Pericardium fibroblast (primary cell): ENCODE results near the gene SPINK7. TPM values are rescaled to one million over a fixed set of nuclear protein-coding genes. Genes with fewer than 3 reads are reported as not detected.

Experiments
- total RNA-seq: library from RNA; depleted of rRNA; stranded (reverse); fragments of >200 nt; gene quantifications from 2 replicates; pipeline ENCODE4 v1.2.3, GENCODE V29; 2015

The SPINK7 gene
- total RNA-seq, result not detected in 2 replicates

GRCh38 chr5:148312153-148312552 is at the start of gene SPINK7:
Gene SPINK7, plus strand, starts transcription at chr5:148312423. Its CDS starts 61 bp downstream, at chr5:148312484.

GRCh38 chr5:148268566-148268965 is 43.7 kb upstream of the SPINK7 start, which contains the start of gene SPINK13:
Gene SPINK13, plus strand, starts transcription at chr5:148268794. Its CDS starts 1,279 bp downstream, at chr5:148270073.

GRCh38 chr5:148335259-148335658 is 23.0 kb downstream of the SPINK7 start, which contains the start of gene SPINK9:
Gene SPINK9, plus strand, starts transcription at chr5:148335559. Its CDS starts 55 bp downstream, at chr5:148335614.

Other genes starting within 250 kb of the SPINK7 start
- not detected in 2 replicates for gene SPINK5, start 248.4 kb upstream of the SPINK7 start, total RNA-seq
- gene SPINK14, start 143.9 kb upstream of the SPINK7 start, total RNA-seq, result not detected in 2 replicates
- gene SPINK6, start 109.4 kb upstream of the SPINK7 start, total RNA-seq, result not detected in 2 replicates
- gene MARCOL, start 73.9 kb upstream of the SPINK7 start, total RNA-seq, result not detected in 2 replicates
- not detected in 2 replicates for gene SPINK13, start 43.6 kb upstream of the SPINK7 start, total RNA-seq
- gene SPINK9, start 23.1 kb downstream of the SPINK7 start, total RNA-seq, result not detected in 2 replicates
- gene FBXO38, start 71.5 kb downstream of the SPINK7 start, total RNA-seq, result 28.0 and 34.5 TPM in 2 replicates